ENCODE data around the gene GID8.

The GID8 gene

DNA sequence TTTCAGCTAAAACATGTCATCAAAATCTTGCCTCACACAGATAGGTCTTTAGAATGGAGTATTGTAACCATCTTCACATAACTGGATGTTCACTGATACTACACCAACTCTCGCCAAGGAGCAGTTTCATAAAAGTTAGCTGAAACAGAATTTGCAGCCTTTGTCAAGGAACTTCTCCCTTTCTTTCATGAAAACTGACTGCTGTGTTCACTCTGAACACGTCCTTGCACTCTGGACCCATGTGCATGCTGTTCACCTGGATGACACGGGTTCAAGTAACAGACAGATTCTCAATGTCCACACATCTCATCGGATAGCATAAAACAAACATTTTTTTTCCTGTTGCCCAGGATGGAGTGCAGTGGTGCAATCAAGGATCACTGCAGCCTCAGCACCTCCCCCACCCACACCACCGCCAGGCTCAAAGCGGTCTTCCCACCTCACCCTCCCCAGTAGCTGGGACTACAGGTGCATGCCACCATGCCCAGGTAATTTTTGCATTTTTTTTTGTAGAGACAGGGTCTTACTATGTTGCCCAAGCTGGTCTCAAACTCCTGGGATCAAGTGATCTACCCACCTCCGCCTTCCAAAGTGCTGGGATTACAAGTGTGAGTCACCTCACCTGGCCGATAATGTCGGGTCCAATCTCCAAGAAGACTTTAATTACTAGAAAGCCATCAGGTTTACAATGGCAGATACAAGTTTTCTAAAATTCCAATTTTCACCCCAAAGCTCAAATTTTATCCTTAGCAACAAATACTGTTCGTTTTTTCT lies 21.1 kb upstream of the GID8 start:
- Histone ChIP-seq H3K79me2 (ENCODE audit: control insufficient read depth, low read length) (peaks cover 100% of the 10 kb centered on the region), H3K27me3 (ENCODE audit: control insufficient read depth, low read length) (no peaks in the 10 kb centered on the region), H3F3A (ENCODE audit: control insufficient read depth, insufficient read depth) (peaks cover 16% of the 10 kb centered on the region), H3K4me3 (ENCODE audit: low read length) (no peak overlapping the region), H3K4me1 (ENCODE audit: control insufficient read depth, low read length) (peaks cover 52% of the 10 kb centered on the region), H4K20me1 (ENCODE audit: control insufficient read depth, insufficient read depth, low read depth, low read length) (peaks cover 64% of the 10 kb centered on the region), H3K9me2 (replicated peaks; ENCODE audit: control insufficient read depth, low read length) (no peaks in the 10 kb centered on the region), H3K27ac (ENCODE audit: low read depth, low read length) (no peak overlapping the region), H3K36me3 (ENCODE audit: control insufficient read depth, low read length) (peaks cover 61% of the 10 kb centered on the region), H3K9me3 (ENCODE audit: control insufficient read depth, insufficient read depth, low read length) (no peaks in the 10 kb centered on the region), H3K4me2 (ENCODE audit: low read length) (no peak overlapping the region)
- TF ChIP-seq EZH2phosphoT487 (IDR thresholded peaks at IDR 0.05; ENCODE audit: borderline replicate concordance, low read length) = no peak
- TF ChIP-seq, protein P1, sequence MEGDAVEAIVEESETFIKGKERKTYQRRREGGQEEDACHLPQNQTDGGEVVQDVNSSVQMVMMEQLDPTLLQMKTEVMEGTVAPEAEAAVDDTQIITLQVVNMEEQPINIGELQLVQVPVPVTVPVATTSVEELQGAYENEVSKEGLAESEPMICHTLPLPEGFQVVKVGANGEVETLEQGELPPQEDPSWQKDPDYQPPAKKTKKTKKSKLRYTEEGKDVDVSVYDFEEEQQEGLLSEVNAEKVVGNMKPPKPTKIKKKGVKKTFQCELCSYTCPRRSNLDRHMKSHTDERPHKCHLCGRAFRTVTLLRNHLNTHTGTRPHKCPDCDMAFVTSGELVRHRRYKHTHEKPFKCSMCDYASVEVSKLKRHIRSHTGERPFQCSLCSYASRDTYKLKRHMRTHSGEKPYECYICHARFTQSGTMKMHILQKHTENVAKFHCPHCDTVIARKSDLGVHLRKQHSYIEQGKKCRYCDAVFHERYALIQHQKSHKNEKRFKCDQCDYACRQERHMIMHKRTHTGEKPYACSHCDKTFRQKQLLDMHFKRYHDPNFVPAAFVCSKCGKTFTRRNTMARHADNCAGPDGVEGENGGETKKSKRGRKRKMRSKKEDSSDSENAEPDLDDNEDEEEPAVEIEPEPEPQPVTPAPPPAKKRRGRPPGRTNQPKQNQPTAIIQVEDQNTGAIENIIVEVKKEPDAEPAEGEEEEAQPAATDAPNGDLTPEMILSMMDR (IDR thresholded peaks at IDR 0.05; ENCODE audit: low read depth, low read length, poor library complexity, severe bottlenecking) = no peak

DNA sequence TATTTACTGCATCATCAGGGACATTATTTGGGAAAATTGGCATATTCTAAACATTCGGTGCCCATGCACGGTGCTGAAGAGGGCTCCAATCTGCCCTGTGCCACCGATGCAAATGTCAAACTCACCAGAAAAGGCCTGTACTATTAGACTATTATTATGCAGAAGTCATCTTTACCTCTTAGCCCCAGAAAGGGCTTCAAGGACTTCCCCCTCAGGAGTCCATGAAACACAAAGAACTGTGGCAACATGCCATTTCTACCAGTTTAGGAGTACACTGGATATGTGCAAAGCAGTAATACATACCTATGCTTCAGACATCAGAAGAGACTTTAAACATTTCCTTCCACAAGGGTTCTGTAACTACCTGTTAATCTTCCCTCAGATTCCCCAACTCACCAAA lies 20.2 kb upstream of the GID8 start:
- no peaks in the 10 kb centered on the region for H3K9me3 ChIP-seq (ENCODE audit: control insufficient read depth, insufficient read depth, low read length)
- H3K79me2 ChIP-seq (ENCODE audit: control insufficient read depth, low read length) = peaks cover 100% of the 10 kb centered on the region
- H4K20me1 ChIP-seq (ENCODE audit: control insufficient read depth, insufficient read depth, low read depth, low read length) = peaks cover 67% of the 10 kb centered on the region
- H3K4me3 ChIP-seq (ENCODE audit: low read length) = peak overlapping the region; percentile 58; the same call in 1 of the 2 replicates
- peaks cover 60% of the 10 kb centered on the region for H3K36me3 ChIP-seq (ENCODE audit: control insufficient read depth, low read length)
- H3F3A ChIP-seq (ENCODE audit: control insufficient read depth, insufficient read depth) = peaks cover 16% of the 10 kb centered on the region
- TF ChIP-seq EZH2phosphoT487 (IDR thresholded peaks at IDR 0.05; ENCODE audit: borderline replicate concordance, low read length) = no peak
- TF ChIP-seq, protein P1 (IDR thresholded peaks at IDR 0.05; ENCODE audit: low read depth, low read length, poor library complexity, severe bottlenecking) = no peak
- H3K27me3 ChIP-seq (ENCODE audit: control insufficient read depth, low read length) = no peaks in the 10 kb centered on the region
- peak overlapping the region; percentile 76 for H3K4me2 ChIP-seq (ENCODE audit: low read length)
- peak overlapping the region; percentile 43; the same call in 1 of the 2 replicates for H3K27ac ChIP-seq (ENCODE audit: low read depth, low read length)
- H3K4me1 ChIP-seq (ENCODE audit: control insufficient read depth, low read length) = peaks cover 59% of the 10 kb centered on the region
- H3K9me2 ChIP-seq (replicated peaks; ENCODE audit: control insufficient read depth, low read length) = no peaks in the 10 kb centered on the region

DNA sequence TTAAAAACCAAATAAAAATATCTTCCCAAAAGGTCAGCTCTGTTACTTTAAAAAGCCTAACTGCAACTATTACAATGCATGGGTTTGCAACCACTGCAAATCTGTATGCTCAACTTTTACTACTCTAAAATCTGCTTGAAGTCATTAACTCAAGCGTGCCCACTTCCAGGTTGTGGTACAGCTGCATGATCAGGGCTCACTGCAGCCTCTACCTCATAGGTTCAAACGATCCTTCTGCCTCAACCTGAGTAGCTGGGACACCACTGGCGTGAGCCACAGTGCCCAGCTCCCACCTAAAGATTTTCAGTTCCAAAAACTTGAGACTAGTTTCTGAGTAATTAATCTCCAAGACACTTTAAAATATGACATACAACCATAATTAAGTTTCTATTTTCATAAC lies 19.8 kb upstream of the GID8 start:
- TF ChIP-seq, protein P1 (IDR thresholded peaks at IDR 0.05; ENCODE audit: low read depth, low read length, poor library complexity, severe bottlenecking) = no peak
- no peak for TF ChIP-seq EZH2phosphoT487 (IDR thresholded peaks at IDR 0.05; ENCODE audit: borderline replicate concordance, low read length)
- Histone ChIP-seq H3K9me3 (ENCODE audit: control insufficient read depth, insufficient read depth, low read length) (no peaks in the 10 kb centered on the region), H3K4me2 (ENCODE audit: low read length) (peak overlapping the region; percentile 76)

More for the DNA sequence above, 19.8 kb upstream of the GID8 start:
- Histone ChIP-seq H3K36me3 (ENCODE audit: control insufficient read depth, low read length) (peaks cover 56% of the 10 kb centered on the region), H4K20me1 (ENCODE audit: control insufficient read depth, insufficient read depth, low read depth, low read length) (peaks cover 65% of the 10 kb centered on the region), H3K4me3 (ENCODE audit: low read length) (peak overlapping the region; percentile 58), H3K79me2 (ENCODE audit: control insufficient read depth, low read length) (peaks cover 100% of the 10 kb centered on the region), H3K4me1 (ENCODE audit: control insufficient read depth, low read length) (peaks cover 64% of the 10 kb centered on the region), H3F3A (ENCODE audit: control insufficient read depth, insufficient read depth) (peaks cover 16% of the 10 kb centered on the region), H3K27ac (ENCODE audit: low read depth, low read length) (peak overlapping the region; percentile 43), H3K9me2 (replicated peaks; ENCODE audit: control insufficient read depth, low read length) (no peaks in the 10 kb centered on the region), H3K27me3 (ENCODE audit: control insufficient read depth, low read length) (no peaks in the 10 kb centered on the region)
